Liver (tissue), 3 donors: ENCODE measurements around the gene GIPC2.

ENCODE experiments used
- ATF3 ChIP-seq: IDR thresholded peaks from 2 replicates; pipeline ENCODE4 v1.6.1; 2016; ENCODE audit warnings: antibody characterized with exemption
- CTCF ChIP-seq: fragments of 150-350 bp; IDR thresholded peaks from 2 replicates; pipeline ENCODE4 v1.5.1; 2017; ENCODE audit warnings: improper control_type of control experiment, low read depth, low read length; ENCODE audit not compliant: missing input control
- EGR1 ChIP-seq, 2 donors: IDR thresholded peaks; 2 replicates each; pipeline ENCODE4 v1.6.1; 2016 to 2018; ENCODE audit warnings: antibody characterized with exemption in 2 of 2, low read depth in 2 of 2
- FOXA1 ChIP-seq: IDR thresholded peaks from 2 replicates; pipeline ENCODE4 v1.6.1; 2016; ENCODE audit warnings: antibody characterized with exemption
- GABPA ChIP-seq, 2 donors: IDR thresholded peaks in 1 of 2; conservative IDR thresholded peaks in 1 of 2; 2 replicates each; pipeline ENCODE4 v1.6.1; 2016; ENCODE audit warnings: antibody characterized with exemption in 2 of 2, mild to moderate bottlenecking in 1 of 2, moderate library complexity in 1 of 2
- HNF4G ChIP-seq: IDR thresholded peaks from 2 replicates; pipeline ENCODE4 v1.6.1; 2016; ENCODE audit warnings: antibody characterized with exemption
- JUND ChIP-seq, 2 donors: IDR thresholded peaks; 2 replicates each; pipeline ENCODE4 v1.6.1; 2016; ENCODE audit warnings: antibody characterized with exemption in 2 of 2
- MAX ChIP-seq: IDR thresholded peaks from 2 replicates; pipeline ENCODE4 v1.6.1; 2016; ENCODE audit warnings: antibody characterized with exemption
- NR2F2 ChIP-seq: IDR thresholded peaks from 2 replicates; pipeline ENCODE4 v1.6.1; 2016; ENCODE audit warnings: antibody characterized with exemption
- RAD21 ChIP-seq, 2 donors: IDR thresholded peaks; 2 replicates each; pipeline ENCODE4 v1.6.1; 2016; ENCODE audit warnings: antibody characterized with exemption in 2 of 2, mild to moderate bottlenecking in 2 of 2
- REST ChIP-seq: IDR thresholded peaks from 2 replicates; pipeline ENCODE4 v1.6.1; 2016; ENCODE audit warnings: antibody characterized with exemption, mild to moderate bottlenecking
- TAF1 ChIP-seq: conservative IDR thresholded peaks from 2 replicates; pipeline ENCODE4 v1.6.1; 2016; ENCODE audit warnings: antibody characterized with exemption, mild to moderate bottlenecking
- YY1 ChIP-seq: IDR thresholded peaks from 2 replicates; pipeline ENCODE4 v1.6.1; 2016; ENCODE audit warnings: antibody characterized with exemption, mild to moderate bottlenecking
- ZBTB33 ChIP-seq: IDR thresholded peaks from 2 replicates; pipeline ENCODE4 v1.6.1; 2016; ENCODE audit warnings: antibody characterized with exemption
- donor health status: healthy.
- donor health status: healthy.

GRCh38 chr1:78165816-78166215 lies 120.0 kb downstream of the GIPC2 start:
- TF ChIP-seq ATF3 (no peak), CTCF (no peak), RAD21 (IDR thresholded peaks at IDR 0.05) (no peak), TAF1 (no peak), JUND (IDR thresholded peaks at IDR 0.05) (no peak), EGR1 (IDR thresholded peaks at IDR 0.05; ENCODE audit: low read depth in 2 of 2) (no peak), REST (no peak), GABPA (IDR thresholded peaks at IDR 0.05 in 1 of 2, conservative IDR thresholded peaks at IDR 0.05 in 1 of 2) (no peak), HNF4G (no peak), MAX (no peak), YY1 (no peak), NR2F2 (no peak), ZBTB33 (no peak), FOXA1 (no peak)
